ENCODE measurements around the gene NEB.
A peak's percentile ranks its signal among the peaks of the same experiment; 100 is the strongest.

NEB gene

GRCh38 chr2:151733771-151734672, at the start of gene NEB:
TSS of gene NEB (minus strand) at chr2:151734476. CDS start at chr2:151733156, 1,320 bp downstream.
- Mint-ChIP-seq H3K27me3 (no peaks in the 10 kb centered on the region), H3K9me3 (no peaks in the 10 kb centered on the region), H3K4me3 (no peak within 1 kb of the TSS), H3K27ac (no peak within 1 kb of the TSS), H3K36me3 (ENCODE audit: low read depth) (no peaks in the 10 kb centered on the region), H3K4me1 (ENCODE audit: low read depth) (peaks cover 9% of the 10 kb centered on the region)

GRCh38 chr2:151783133-151783520, 48.9 kb upstream of the NEB start:
- Mint-ChIP-seq H3K4me1 (ENCODE audit: low read depth) (no peaks in the 10 kb centered on the region), H3K27me3 (no peaks in the 10 kb centered on the region), H3K9me3 (peaks cover 10% of the 10 kb centered on the region), H3K36me3 (ENCODE audit: low read depth) (peaks cover 64% of the 10 kb centered on the region), H3K4me3 (no peak overlapping the region), H3K27ac (peak overlapping the region; percentile 13)

GRCh38 chr2:151782378-151783132, 48.3 kb upstream of the NEB start:
- no peak overlapping the region for H3K4me3 Mint-ChIP-seq
- peaks cover 10% of the 10 kb centered on the region for H3K9me3 Mint-ChIP-seq
- peak overlapping the region; percentile 13 for H3K27ac Mint-ChIP-seq
- H3K4me1 Mint-ChIP-seq (ENCODE audit: low read depth): no peaks in the 10 kb centered on the region
- no peaks in the 10 kb centered on the region for H3K27me3 Mint-ChIP-seq
- H3K36me3 Mint-ChIP-seq (ENCODE audit: low read depth): peaks cover 65% of the 10 kb centered on the region

- no peak overlapping the region for H3K4me3 Mint-ChIP-seq
- H3K9me3 Mint-ChIP-seq: peaks cover 10% of the 10 kb centered on the region
- H3K4me1 Mint-ChIP-seq (ENCODE audit: low read depth): no peaks in the 10 kb centered on the region
- no peak overlapping the region for H3K27ac Mint-ChIP-seq
- peaks cover 72% of the 10 kb centered on the region for H3K36me3 Mint-ChIP-seq (ENCODE audit: low read depth)
- H3K27me3 Mint-ChIP-seq: no peaks in the 10 kb centered on the region
Observed at GRCh38 chr2:151781642-151782041, 47.4 kb upstream of the NEB start.

- H3K4me1 Mint-ChIP-seq (ENCODE audit: low read depth): no peaks in the 10 kb centered on the region
- H3K27me3 Mint-ChIP-seq: no peaks in the 10 kb centered on the region
- peaks cover 10% of the 10 kb centered on the region for H3K9me3 Mint-ChIP-seq
- peaks cover 75% of the 10 kb centered on the region for H3K36me3 Mint-ChIP-seq (ENCODE audit: low read depth)
- H3K27ac Mint-ChIP-seq: no peak overlapping the region
- H3K4me3 Mint-ChIP-seq: no peak overlapping the region
Observed at GRCh38 chr2:151780938-151781337, 46.7 kb upstream of the NEB start.

GRCh38 chr2:151777935-151778334, 43.7 kb upstream of the NEB start:
- H3K27me3 Mint-ChIP-seq: no peaks in the 10 kb centered on the region
- H3K36me3 Mint-ChIP-seq (ENCODE audit: low read depth): peaks cover 61% of the 10 kb centered on the region
- no peak overlapping the region for H3K27ac Mint-ChIP-seq
- peaks cover 10% of the 10 kb centered on the region for H3K9me3 Mint-ChIP-seq
- H3K4me1 Mint-ChIP-seq (ENCODE audit: low read depth): peaks cover 13% of the 10 kb centered on the region
- H3K4me3 Mint-ChIP-seq: no peak overlapping the region

GRCh38 chr2:151777487-151777886, 43.2 kb upstream of the NEB start:
- peaks cover 57% of the 10 kb centered on the region for H3K36me3 Mint-ChIP-seq (ENCODE audit: low read depth)
- no peaks in the 10 kb centered on the region for H3K27me3 Mint-ChIP-seq
- no peak overlapping the region for H3K4me3 Mint-ChIP-seq
- H3K9me3 Mint-ChIP-seq: peaks cover 10% of the 10 kb centered on the region
- H3K27ac Mint-ChIP-seq: no peak overlapping the region
- H3K4me1 Mint-ChIP-seq (ENCODE audit: low read depth): peaks cover 13% of the 10 kb centered on the region

- Mint-ChIP-seq H3K36me3 (ENCODE audit: low read depth) (peaks cover 51% of the 10 kb centered on the region), H3K4me3 (no peak overlapping the region), H3K27ac (no peak overlapping the region)
Observed at GRCh38 chr2:151776367-151776766, 42.1 kb upstream of the NEB start.

GRCh38 chr2:151775057-151775740, 40.9 kb upstream of the NEB start:
- Mint-ChIP-seq H3K36me3 (ENCODE audit: low read depth) (peaks cover 48% of the 10 kb centered on the region), H3K4me3 (no peak overlapping the region), H3K27me3 (no peaks in the 10 kb centered on the region), H3K9me3 (peaks cover 10% of the 10 kb centered on the region), H3K4me1 (ENCODE audit: low read depth) (peaks cover 16% of the 10 kb centered on the region), H3K27ac (no peak overlapping the region)

More at GRCh38 chr2:151776367-151776766, 42.1 kb upstream of the NEB start:
- Mint-ChIP-seq H3K9me3 (peaks cover 10% of the 10 kb centered on the region), H3K4me1 (ENCODE audit: low read depth) (peaks cover 13% of the 10 kb centered on the region), H3K27me3 (no peaks in the 10 kb centered on the region)

- peaks cover 16% of the 10 kb centered on the region for H3K4me1 Mint-ChIP-seq (ENCODE audit: low read depth)
- H3K27ac Mint-ChIP-seq: no peak overlapping the region
- H3K36me3 Mint-ChIP-seq (ENCODE audit: low read depth): peaks cover 41% of the 10 kb centered on the region
- no peak overlapping the region for H3K4me3 Mint-ChIP-seq
- H3K27me3 Mint-ChIP-seq: no peaks in the 10 kb centered on the region
- H3K9me3 Mint-ChIP-seq: peaks cover 3% of the 10 kb centered on the region
Observed at GRCh38 chr2:151774506-151774905, 40.2 kb upstream of the NEB start.

- Mint-ChIP-seq H3K36me3 (ENCODE audit: low read depth) (peaks cover 19% of the 10 kb centered on the region), H3K4me1 (ENCODE audit: low read depth) (peaks cover 26% of the 10 kb centered on the region), H3K27ac (peak overlapping the region; percentile 1), H3K27me3 (no peaks in the 10 kb centered on the region), H3K4me3 (no peak overlapping the region), H3K9me3 (no peaks in the 10 kb centered on the region)
Observed at GRCh38 chr2:151771599-151772358, 37.5 kb upstream of the NEB start.

GRCh38 chr2:151770995-151771394, 36.7 kb upstream of the NEB start:
- Mint-ChIP-seq H3K36me3 (ENCODE audit: low read depth) (peaks cover 11% of the 10 kb centered on the region), H3K4me3 (no peak overlapping the region), H3K27me3 (no peaks in the 10 kb centered on the region), H3K9me3 (no peaks in the 10 kb centered on the region), H3K4me1 (ENCODE audit: low read depth) (peaks cover 34% of the 10 kb centered on the region), H3K27ac (no peak overlapping the region)

GRCh38 chr2:151769606-151770005, 35.3 kb upstream of the NEB start:
- Mint-ChIP-seq H3K4me3 (no peak overlapping the region), H3K27ac (no peak overlapping the region), H3K36me3 (ENCODE audit: low read depth) (peaks cover 6% of the 10 kb centered on the region)

GRCh38 chr2:151767536-151767935, 33.3 kb upstream of the NEB start:
- H3K36me3 Mint-ChIP-seq (ENCODE audit: low read depth): peaks cover 6% of the 10 kb centered on the region
- no peak overlapping the region for H3K4me3 Mint-ChIP-seq
- no peaks in the 10 kb centered on the region for H3K9me3 Mint-ChIP-seq
- H3K27ac Mint-ChIP-seq: no peak overlapping the region
- peaks cover 45% of the 10 kb centered on the region for H3K4me1 Mint-ChIP-seq (ENCODE audit: low read depth)
- H3K27me3 Mint-ChIP-seq: no peaks in the 10 kb centered on the region

More at GRCh38 chr2:151769606-151770005, 35.3 kb upstream of the NEB start:
- Mint-ChIP-seq H3K27me3 (no peaks in the 10 kb centered on the region), H3K9me3 (no peaks in the 10 kb centered on the region), H3K4me1 (ENCODE audit: low read depth) (peaks cover 38% of the 10 kb centered on the region)
